ENCODE results near the gene ANKRD63. TPM values are rescaled to one million over a fixed set of nuclear protein-coding genes. Genes with fewer than 3 reads are reported as not detected.
A peak's percentile ranks its signal among the peaks of the same experiment; 100 is the strongest.

The ANKRD63 gene, protein sequence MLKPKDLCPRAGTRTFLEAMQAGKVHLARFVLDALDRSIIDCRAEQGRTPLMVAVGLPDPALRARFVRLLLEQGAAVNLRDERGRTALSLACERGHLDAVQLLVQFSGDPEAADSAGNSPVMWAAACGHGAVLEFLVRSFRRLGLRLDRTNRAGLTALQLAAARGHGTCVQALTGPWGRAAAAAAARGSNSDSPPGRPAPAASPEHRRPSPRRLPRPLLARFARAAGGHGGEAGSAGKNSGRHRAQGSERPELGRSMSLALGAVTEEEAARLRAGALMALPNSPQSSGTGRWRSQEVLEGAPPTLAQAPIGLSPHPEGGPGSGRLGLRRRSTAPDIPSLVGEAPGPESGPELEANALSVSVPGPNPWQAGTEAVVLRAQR
- total RNA-seq = under 1 TPM in 1 of 2 donors, not detected in 1; 0.65 TPM
- long read RNA-seq = 0 reads

DNA sequence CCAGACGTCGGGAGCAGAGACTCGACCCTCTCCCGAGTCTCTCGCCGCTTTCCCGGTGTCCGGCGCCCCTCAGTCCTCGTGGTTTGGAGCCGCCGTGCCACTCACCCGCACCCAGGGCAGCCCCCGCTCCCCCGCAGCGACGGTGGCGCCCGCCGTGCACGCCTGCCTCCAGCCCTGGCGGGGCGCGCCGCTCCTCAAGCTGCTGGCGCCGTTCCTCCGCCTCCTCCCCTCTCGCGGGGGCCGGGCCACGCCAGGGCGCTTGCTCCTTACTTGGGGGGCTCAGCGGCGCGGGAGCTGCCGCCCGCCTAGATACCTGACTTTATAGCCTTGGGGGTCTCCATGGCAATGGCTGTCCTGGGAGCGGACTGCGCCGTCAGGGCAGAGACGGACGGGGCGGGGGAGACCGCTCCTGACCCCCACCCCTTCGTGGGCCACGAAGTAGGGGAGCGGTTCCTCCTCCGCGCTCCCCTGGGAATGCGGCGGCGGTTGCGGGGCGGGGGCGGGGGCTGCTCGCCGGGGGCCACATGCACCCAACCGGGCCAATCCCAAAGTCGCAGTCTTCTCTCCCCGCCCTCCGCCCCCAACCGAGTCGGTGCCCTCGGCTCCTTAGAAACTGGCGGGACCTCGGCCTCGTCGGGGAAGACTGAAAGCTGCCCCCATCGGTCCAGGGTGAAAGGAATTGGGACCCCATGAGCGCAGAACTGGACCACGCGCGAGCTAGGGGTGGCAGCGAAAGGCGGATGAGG lies at the start of gene ANKRD63:
ANKRD63 (minus strand) TSS at position 196 of the 746 bp plus-strand sequence. CDS start 478 bp downstream, outside the sequence.
- intact Hi-C loops (cut with DNase I) = loop anchor here in 1 of 2 donors (5.0 kb wide), 1 partner anchor 139 kb away; no protein-coding TSS in a partner anchor
- DNase-seq = no peak
- peak; percentile 25 to 31 for ATAC-seq

DNA sequence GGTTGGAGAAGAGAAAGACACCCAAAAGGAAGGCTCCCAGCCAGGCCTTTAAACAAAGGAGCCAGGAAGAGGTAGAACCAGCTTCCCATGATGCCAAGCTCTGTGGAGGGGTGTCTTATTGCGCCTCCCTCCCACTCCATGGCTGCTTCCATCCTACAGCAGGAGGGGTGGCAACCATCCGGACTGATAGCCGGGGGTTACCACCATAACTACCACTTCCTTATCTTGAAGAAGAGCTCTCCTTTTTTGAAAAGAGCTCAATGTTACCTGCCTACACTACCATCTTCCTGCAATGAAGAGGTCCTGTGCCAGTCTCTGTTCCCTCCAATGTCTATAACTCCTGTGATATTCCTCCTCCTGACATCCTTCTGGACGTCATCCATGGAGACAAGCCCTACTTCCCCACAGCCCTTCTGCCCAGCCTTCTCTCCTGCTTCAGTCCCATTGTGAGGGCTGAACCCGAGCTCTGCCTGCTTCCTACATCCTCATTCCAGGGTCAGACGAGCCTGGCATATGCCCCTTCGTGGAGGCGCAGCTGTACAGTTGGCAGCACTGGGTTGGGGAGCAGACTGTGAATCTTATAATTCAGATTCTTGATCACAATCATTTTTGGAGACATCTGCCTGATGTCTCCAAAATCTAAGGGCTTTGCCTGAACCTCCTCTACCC lies 49.4 kb upstream of the ANKRD63 start:
- intact Hi-C loops (cut with DNase I) = no loop called here
- ATAC-seq (no peak), DNase-seq (no peak)

DNA sequence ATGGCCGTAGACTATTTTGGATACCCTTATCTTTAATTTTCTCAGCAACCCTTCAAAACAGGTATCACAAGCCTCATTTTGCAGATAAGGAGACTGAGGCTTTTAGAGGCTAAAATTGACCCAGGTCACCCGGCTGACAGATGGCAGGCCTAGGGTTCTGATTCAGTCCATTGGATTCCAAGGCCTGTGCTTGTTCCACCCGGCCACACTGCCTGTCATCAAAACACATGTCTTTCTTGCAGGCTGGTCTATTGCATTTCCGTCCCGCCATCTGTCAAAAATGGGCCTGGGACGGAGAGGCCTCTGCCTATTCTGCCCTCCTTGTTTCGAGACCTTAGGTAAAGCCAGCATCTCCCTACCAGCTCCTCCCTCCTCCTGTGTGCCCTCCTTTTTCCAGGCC lies 48.8 kb upstream of the ANKRD63 start:
- DNase-seq = no peak
- ATAC-seq = no peak
- intact Hi-C loops (cut with DNase I) = no loop called here

DNA sequence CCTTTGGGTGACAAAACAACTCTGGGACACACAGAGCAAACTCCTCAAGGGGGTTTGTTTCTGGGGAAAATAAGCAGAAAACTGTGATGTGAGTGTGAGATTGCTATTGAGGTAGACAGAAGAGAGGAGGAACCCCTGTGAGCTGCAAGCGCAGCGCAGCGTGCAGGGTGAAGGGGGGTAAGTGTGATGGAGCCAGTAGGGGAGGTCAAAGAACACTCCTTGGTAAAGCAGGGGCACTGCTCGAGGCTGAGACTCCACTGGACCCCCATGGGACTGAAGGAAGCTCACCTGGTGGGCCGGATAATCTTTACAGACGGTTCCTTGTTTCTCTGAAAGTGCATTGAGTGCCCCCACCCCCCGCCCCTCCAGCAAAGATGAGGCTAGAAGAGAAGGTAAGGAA lies 48.2 kb upstream of the ANKRD63 start:
- DNase-seq = no peak
- intact Hi-C loops (cut with DNase I) = no loop called here
- ATAC-seq = no peak

DNA sequence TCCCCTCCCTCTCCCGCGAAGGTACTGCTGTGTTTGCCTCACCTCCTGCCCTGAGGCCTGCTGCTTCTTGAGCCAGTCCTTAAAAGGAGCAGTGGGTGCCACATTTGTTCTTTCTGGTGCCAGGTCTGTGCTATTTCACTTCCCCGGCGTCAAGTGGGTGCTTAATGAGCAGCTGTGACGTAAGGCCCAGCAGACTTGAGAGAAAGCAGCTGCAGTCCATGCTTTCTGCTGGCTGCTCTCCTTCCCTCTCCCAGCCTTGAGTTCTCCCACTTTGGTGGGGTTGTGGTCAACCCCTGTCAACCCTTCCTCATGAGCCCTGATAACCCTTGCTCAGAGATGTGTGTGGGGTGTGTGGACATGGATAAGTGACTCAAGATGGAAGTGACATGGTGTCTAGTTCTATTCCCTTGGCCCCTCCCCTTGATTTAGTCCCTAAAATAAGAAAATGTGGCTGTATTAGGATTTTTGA lies 47.5 kb upstream of the ANKRD63 start:
- intact Hi-C loops (cut with DNase I) = no loop called here
- ATAC-seq (peak; percentile 48 to 53), DNase-seq (peak; percentile 66)

DNA sequence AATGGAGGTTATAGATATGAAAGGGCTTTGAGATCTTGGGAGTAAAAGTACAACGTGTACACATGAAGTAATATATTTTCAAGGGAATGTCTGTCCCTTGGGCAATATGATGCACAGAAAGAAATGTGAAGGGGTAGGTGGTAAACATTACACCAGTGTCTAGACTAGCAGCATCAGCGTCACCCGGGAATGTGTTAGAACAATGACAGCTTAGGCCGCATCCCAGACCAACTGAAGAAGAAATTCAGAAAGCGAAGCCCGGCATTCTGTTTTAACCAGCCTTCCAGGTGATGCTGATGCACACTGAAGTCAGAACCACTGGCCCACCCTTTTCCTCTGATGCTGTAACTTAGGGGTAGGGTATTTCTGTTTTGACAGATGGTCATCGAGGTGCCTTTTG lies 46.9 kb upstream of the ANKRD63 start:
- no peak for ATAC-seq
- intact Hi-C loops (cut with DNase I) = no loop called here
- no peak for DNase-seq

- ATAC-seq (no peak), DNase-seq (no peak)
- intact Hi-C loops (cut with DNase I) = no loop called here
Observed at GRCh38 chr15:40328751-40329150, 45.9 kb upstream of the ANKRD63 start.

DNA sequence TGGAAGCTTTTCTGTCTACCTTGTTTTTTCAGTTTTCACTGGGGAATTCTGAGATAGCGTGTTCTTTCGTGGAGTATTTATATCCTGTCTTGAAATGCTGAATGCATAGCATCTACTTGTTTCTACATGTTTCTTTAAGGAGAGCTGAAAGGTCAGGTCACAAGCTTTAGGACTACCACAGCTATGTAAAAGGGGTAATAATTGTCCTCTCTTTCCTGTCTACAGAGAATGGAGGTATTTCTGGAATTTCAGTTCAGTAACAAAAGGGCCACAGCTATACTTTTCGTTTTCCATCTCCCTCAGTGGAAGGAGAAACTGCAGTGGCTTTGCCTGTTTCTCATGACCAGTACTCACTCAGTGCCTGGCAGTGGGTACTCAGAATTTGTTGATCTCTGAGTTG lies 45.3 kb upstream of the ANKRD63 start:
- no peak for ATAC-seq
- DNase-seq = no peak
- intact Hi-C loops (cut with DNase I) = no loop called here

- DNase-seq (no peak), ATAC-seq (no peak)
- intact Hi-C loops (cut with DNase I) = no loop called here
Observed at GRCh38 chr15:40327457-40327856, 44.6 kb upstream of the ANKRD63 start.

- DNase-seq = no peak
- no peak for ATAC-seq
- intact Hi-C loops (cut with DNase I) = no loop called here
Observed at GRCh38 chr15:40325700-40326099, 42.8 kb upstream of the ANKRD63 start.

DNA sequence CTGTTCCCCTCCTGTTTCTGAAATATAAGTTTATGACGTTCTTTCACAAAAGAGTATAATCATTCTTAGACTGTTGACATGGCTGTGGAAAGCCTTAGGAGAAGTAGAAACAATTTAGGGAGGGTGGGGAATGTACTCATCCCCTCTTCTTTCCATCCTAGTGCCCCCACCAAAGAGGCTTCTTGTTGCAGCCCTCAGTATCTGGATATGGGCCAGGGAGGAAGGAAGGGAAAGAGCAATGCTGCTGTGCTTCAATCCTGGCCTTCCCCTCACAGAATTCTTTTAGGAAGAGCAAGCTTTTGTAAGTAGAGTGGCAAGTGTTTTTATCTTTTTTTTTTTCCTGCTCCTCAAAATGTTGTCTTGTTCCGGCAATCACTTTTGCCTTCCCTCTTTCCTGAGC lies 42.3 kb upstream of the ANKRD63 start:
- intact Hi-C loops (cut with DNase I) = no loop called here

GRCh38 chr15:40323953-40324937 lies 41.4 kb upstream of the ANKRD63 start:
- intact Hi-C loops (cut with DNase I) = loop anchor here in 1 of 2 donors (5.0 kb wide), 1 partner anchor 98 kb away; no protein-coding TSS in a partner anchor
- peak; percentile 2 to 6 for ATAC-seq
- peak; percentile 52 for DNase-seq

More for the DNA sequence above, 42.3 kb upstream of the ANKRD63 start:
- ATAC-seq = no peak
- DNase-seq = no peak

DNA sequence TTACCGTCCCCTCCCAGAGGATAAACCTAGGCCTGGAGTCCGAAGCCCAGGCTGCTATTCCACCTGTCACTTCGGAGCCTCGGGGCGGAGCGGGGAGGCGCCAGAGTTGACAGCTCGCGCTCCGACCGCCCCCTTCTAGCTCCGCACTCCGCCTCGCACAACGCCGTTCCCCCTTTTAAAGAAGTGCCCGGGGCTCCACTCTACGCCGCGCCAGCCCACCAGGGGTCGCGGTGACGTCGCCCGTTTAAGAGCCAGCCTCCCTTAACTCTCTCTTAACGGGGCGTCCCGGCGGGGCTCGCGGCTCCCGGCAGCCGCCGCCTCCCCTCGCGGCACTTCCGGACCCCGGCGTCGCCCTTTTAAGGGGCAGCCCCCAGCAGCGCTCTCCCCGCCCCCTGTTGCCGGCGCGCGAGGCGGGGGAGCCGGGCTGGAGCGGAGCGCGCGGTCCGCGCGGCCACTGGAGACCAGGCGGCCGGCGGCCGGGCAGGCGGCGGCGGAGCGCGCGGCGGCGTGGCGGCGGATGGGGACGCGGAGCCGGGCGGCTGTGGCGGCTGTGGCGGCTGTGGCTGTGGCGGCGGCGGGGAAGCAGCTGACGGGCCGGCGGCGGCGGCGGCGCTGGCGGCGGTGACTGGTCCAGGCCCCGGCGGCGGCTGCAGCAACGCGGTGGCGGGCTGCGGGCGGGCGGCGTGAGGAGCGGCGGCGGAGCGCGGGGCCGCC lies 40.5 kb upstream of the ANKRD63 start, which contains the start of gene INAFM2:
INAFM2 (plus strand) TSS at position 454 of the 714 bp plus-strand sequence. CDS start 364 bp downstream, outside the sequence.
- ATAC-seq (peak; percentile 89 to 90), DNase-seq (peak; percentile 94)
- intact Hi-C loops (cut with DNase I) = loop anchor here in 1 of 2 donors (5.0 kb wide), 1 partner anchor 99 kb away; no protein-coding TSS in a partner anchor

DNA sequence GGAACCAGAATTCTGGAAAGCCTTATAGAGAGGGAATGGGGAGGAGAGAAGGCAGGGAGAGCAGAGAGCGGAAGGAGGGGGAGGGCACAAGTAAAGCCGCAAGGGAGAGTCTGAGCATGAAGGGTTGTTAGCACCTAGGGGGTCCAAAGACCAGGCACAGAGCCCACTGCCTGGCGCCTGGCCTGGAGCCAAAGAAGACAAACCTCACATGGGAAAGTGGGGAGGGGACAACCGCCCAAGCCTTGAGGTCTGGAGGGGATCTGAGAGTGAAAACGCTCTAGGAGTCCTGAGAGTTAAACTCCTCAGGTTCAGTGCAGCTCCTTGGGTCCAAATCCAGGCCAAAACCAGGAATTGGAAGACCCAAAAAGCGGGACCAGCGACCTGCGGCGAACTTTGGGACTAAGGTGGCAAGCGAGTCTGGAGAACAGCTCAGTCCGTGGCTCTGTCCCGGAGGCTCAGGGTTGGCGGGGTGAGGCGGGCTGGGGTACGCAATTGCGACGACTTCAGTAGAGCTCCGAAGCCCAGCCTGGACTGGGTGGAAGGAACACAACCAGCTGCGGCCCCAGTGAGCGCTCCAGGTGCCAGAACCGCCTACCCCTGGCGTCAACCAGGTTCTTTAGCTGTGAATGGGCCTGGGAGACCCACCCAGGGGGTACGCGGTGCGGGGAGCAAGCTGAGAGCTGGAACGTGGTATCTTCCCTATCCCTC lies 39.8 kb upstream of the ANKRD63 start:
- intact Hi-C loops (cut with DNase I) = loop anchor here in 1 of 2 donors (5.0 kb wide), 1 partner anchor 100 kb away; no protein-coding TSS in a partner anchor
- peak; percentile 47 for DNase-seq
- ATAC-seq = no peak

DNA sequence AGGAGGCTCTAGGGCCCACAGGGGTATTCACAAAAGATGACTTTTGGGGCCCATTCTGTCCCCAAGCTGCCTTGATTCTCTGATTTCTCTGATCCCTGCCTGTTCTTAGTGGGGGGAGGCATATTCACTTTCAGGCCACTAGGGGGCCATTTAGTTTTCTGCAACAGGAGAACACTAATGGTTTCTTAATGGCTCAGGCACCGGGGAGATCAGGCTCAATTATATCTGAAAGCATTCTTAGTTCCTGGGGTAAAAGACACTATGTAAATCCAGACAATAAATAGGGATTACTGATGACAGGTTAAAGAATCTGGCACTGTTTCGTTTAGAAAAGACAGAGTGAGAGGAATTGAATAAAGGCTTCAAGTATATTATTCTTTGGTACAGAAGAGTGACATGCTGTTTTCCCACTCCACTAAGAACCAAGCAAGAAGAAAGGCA lies 38.1 kb upstream of the ANKRD63 start:
- DNase-seq (no peak), ATAC-seq (peak in 1 of 2 donors; percentile 7)
- intact Hi-C loops (cut with DNase I) = loop anchor here in 1 of 2 donors (5.0 kb wide), 1 partner anchor 101 kb away; no protein-coding TSS in a partner anchor

- intact Hi-C loops (cut with DNase I) = loop anchor here in 1 of 2 donors (5.0 kb wide), 1 partner anchor 102 kb away; no protein-coding TSS in a partner anchor
- ATAC-seq = no peak
- no peak for DNase-seq
Observed at GRCh38 chr15:40320409-40320808, 37.5 kb upstream of the ANKRD63 start.

GRCh38 chr15:40317580-40317979 lies 34.7 kb upstream of the ANKRD63 start:
- DNase-seq (no peak), ATAC-seq (no peak)
- intact Hi-C loops (cut with DNase I) = no loop called here

Measured in left cardiac atrium (tissue), 4 donors.